LNCAP (cell line): ENCODE data around the gene NGRN.

Source experiments
- CTCF ChIP-seq: fragments of 450-650 bp; IDR thresholded peaks from 2 replicates; pipeline ENCODE4 v1.5.1; 2017; ENCODE audit warnings: mild to moderate bottlenecking

NGRN gene

GRCh38 chr15:90225504-90226234, 39.8 kb upstream of the NGRN start:
- TF ChIP-seq CTCF, result no peak

- TF ChIP-seq CTCF, result no peak
Measured at GRCh38 chr15:90227336-90227735, 38.1 kb upstream of the NGRN start.

GRCh38 chr15:90227816-90228772, 37.4 kb upstream of the NGRN start:
- no peak for TF ChIP-seq CTCF

GRCh38 chr15:90228960-90229359, 36.5 kb upstream of the NGRN start:
- TF ChIP-seq CTCF, result no peak

- peak; percentile 28; the same call in 1 of the 2 replicates for TF ChIP-seq CTCF
Measured at GRCh38 chr15:90230071-90230494, 35.4 kb upstream of the NGRN start.

GRCh38 chr15:90230610-90231009, 34.9 kb upstream of the NGRN start:
- TF ChIP-seq CTCF, result no peak

GRCh38 chr15:90231028-90232017, 34.1 kb upstream of the NGRN start:
- no peak for TF ChIP-seq CTCF
